ENCODE measurements around the gene MARCO.

- TF ChIP-seq, protein P1, sequence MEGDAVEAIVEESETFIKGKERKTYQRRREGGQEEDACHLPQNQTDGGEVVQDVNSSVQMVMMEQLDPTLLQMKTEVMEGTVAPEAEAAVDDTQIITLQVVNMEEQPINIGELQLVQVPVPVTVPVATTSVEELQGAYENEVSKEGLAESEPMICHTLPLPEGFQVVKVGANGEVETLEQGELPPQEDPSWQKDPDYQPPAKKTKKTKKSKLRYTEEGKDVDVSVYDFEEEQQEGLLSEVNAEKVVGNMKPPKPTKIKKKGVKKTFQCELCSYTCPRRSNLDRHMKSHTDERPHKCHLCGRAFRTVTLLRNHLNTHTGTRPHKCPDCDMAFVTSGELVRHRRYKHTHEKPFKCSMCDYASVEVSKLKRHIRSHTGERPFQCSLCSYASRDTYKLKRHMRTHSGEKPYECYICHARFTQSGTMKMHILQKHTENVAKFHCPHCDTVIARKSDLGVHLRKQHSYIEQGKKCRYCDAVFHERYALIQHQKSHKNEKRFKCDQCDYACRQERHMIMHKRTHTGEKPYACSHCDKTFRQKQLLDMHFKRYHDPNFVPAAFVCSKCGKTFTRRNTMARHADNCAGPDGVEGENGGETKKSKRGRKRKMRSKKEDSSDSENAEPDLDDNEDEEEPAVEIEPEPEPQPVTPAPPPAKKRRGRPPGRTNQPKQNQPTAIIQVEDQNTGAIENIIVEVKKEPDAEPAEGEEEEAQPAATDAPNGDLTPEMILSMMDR (IDR thresholded peaks at IDR 0.05) = no peak
- no peak for TF ChIP-seq POLR2A (IDR thresholded peaks at IDR 0.05)
Observed at GRCh38 chr2:118911936-118912335, 30.1 kb upstream of the MARCO start.
